GM21423 (cell line): ENCODE data around the gene PCSK1N.
"Not testable (repeated sequence)": the region's sequence is repeated elsewhere in the genome, so short reads cannot be mapped to it uniquely, and the experiment has no call there.

Experiments
- ATAC-seq: cut with Tn5 transposase; IDR thresholded peaks from one replicate; pipeline ENCODE4 v1.9.1; 2021; ENCODE audit warnings: mild to moderate bottlenecking, moderate library complexity; ENCODE audit not compliant: unreplicated experiment

The PCSK1N gene

DNA sequence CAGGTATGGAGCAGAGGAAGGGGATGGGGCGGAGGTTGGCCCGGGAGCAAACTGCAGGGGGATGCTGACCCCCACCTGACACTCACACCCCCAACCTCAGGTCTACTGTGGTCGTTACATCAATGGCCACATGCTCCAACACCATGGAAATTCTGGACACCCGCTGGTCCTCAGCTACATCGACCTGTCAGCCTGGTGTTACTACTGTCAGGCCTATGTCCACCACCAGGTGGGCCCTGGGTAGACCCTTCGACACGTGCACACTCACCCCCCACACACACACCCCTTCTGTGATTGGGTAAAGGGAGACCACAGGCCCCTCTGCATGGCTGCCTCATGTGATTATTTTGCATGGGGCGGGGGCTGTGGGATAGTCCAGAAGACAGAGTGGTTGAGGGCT lies 11.3 kb downstream of the PCSK1N start:
- ATAC-seq: no peak

DNA sequence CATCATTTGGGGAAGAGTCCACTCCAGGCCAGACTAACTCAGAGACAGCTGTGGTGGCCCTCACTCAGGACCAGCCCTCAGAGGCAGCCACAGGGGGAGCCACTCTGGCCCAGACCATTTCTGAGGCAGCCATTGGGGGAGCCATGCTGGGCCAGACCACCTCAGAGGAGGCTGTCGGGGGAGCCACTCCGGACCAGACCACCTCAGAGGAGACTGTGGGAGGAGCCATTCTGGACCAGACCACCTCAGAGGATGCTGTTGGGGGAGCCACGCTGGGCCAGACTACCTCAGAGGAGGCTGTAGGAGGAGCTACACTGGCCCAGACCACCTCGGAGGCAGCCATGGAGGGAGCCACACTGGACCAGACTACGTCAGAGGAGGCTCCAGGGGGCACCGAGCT lies 12.4 kb downstream of the PCSK1N start:
- ATAC-seq: no peak

DNA sequence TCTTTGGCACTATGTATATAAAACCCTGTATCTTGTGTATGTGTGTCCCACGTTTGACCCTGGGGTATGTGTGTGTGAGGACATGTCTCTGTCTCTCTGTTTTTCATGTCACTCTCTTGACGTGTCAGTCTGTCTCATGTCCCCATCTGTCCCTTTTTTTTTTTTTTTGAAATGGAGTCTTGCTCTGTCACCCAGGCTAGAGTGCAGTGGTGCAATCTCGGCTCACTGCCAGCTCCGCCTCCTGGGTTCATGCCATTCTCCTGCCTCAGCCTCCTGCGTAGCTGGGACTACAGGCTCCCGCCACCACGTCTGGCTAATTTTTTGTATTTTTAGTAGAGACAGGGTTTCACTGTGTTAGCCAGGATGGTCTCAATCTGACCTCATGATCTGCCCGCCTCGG lies 16.0 kb downstream of the PCSK1N start:
- not testable (repeated sequence) for ATAC-seq

DNA sequence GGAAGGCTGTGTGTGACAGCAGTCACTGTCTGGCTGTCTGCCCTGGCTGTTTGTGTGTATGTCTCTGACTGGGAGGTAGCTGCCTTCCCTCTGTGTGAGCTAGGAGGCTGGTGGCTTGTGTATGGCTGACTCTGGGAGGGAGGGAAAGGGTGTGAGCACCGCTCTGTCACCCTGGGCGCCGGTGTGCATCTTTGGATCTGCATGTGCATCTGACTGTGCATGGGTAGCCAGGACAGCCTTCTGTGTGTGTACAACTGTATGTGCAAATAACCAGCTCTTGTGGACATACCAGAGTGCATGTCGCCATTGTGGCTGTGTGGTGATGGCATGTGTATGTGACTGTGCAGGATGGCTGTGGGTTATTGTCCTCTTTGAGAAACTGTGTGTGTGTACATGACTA lies 16.5 kb downstream of the PCSK1N start:
- no peak for ATAC-seq

DNA sequence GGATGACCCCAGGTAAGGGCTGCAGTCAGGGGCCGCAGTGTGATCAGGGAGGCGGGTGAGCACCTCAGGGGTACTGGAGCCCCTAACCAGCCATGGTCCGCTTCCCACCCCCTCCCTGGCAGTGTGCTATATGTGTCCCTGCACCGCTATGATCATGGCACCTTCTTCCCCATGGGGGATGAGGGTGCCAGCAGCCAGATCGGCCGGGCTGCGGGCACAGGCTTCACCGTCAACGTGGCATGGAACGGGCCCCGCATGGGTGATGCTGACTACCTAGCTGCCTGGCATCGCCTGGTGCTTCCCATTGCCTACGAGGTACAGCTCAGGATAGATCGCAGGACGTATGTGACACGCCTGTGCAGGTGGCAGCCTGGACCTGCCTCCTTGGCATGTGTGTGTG lies 17.3 kb downstream of the PCSK1N start:
- no peak for ATAC-seq

DNA sequence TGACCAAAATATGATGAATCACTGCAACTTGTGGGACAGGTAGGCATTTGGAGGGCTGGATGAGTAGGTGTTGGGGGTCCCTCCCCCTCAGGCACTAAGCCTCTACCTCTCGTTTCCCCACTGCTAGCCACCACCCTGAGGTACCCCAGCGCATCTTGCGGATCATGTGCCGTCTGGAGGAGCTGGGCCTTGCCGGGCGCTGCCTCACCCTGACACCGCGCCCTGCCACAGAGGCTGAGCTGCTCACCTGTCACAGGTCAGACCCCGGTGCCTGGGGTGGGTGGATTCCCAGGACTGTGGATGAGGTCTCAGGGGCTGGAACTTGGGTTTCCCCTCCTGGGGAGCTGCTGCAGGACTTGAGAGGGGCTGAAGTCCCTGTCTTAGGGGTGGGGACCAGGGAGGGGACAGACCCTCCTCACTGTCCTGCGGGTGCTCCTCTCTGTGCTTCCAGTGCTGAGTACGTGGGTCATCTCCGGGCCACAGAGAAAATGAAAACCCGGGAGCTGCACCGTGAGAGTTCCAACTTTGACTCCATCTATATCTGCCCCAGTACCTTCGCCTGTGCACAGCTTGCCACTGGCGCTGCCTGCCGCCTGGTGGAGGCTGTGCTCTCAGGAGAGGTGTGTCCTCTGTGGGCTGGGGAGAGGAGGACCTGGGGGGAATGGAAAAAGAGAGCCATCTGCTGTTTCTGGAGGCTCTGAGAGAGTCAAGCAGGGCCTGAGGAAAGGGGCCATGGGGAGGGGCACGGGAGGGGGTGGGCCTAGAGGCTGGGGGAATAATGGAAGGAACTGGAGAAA lies 19.2 kb downstream of the PCSK1N start:
- no peak for ATAC-seq

DNA sequence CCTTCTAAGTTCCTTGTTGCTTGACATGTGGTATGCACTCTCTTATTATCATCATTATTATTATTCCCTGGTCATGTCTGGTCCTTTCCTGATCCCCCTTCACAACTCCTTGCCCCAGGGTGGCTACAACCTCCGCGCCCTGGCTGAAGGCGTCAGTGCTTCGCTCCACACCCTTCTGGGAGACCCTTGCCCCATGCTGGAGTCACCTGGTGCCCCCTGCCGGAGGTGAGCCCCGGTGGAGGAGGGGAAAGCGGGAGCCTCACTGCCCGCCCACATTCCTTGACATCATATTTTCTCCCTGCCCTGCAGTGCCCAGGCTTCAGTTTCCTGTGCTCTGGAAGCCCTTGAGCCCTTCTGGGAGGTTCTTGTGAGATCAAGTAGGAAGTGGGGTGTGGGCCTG lies 20.1 kb downstream of the PCSK1N start:
- no peak for ATAC-seq

DNA sequence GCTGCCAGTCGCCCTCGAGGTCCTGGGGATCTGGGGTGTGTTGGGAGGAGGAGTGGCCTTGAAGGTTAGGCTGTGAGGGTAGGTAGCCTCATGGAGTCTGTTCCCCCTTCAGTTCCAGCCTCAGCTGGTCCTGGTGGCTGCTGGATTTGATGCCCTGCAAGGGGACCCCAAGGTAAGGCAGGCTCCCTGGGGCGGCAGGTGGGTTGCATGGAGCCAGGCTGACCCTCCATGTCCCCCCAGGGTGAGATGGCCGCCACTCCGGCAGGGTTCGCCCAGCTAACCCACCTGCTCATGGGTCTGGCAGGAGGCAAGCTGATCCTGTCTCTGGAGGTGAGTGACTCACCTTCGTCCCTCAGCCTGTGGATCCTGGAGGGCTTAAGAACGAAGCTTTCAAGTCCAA lies 20.7 kb downstream of the PCSK1N start:
- no peak for ATAC-seq

DNA sequence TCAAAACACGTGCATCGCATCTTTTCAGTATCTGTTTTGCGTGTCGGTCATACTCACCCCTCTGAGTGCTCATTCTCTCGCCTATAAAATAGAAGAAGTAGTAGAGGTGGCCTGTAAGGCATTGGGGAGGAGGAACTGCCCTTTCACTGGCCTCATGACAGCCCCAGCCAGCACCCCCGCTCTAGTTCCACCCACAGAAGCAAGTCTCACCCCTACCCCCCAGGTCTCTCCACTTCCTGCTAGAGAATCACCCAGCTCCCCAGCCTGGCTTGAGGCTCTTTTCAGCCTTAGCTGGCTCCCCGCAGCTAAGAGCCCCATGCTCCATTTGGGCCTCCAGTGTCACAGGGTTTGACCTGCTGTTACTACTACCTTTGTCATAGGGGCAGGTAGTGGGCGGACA lies 21.8 kb downstream of the PCSK1N start:
- ATAC-seq: no peak

DNA sequence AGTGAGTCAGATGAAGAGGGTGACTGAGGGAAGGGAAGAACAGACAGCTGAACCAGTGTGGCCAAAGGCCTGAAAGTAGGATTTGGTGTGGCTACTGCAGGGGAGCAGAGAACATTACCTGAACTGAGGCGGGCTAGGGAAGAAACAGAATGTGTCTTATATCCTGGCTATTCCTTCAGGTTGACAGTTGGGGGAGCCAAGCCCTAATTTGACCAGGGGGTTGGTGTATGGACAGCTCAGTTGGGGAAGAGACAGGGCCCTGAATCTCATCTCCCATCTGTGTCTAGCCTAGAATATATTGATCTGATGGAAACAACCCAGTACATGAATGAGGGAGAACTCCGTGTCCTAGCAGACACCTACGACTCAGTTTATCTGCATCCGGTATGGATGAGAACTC lies 29.3 kb downstream of the PCSK1N start:
- no peak for ATAC-seq

DNA sequence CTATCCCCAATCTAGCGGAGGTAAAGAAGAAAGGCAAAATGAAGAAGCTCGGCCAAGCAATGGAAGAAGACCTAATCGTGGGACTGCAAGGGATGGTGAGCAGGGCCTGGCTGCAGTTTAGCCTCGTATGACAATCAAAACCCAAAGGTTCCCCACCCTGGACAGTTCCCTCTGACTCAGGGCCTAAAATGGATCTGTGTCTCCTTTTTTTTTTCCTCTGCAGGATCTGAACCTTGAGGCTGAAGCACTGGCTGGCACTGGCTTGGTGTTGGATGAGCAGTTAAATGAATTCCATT lies 32.6 kb downstream of the PCSK1N start:
- ATAC-seq: no peak

DNA sequence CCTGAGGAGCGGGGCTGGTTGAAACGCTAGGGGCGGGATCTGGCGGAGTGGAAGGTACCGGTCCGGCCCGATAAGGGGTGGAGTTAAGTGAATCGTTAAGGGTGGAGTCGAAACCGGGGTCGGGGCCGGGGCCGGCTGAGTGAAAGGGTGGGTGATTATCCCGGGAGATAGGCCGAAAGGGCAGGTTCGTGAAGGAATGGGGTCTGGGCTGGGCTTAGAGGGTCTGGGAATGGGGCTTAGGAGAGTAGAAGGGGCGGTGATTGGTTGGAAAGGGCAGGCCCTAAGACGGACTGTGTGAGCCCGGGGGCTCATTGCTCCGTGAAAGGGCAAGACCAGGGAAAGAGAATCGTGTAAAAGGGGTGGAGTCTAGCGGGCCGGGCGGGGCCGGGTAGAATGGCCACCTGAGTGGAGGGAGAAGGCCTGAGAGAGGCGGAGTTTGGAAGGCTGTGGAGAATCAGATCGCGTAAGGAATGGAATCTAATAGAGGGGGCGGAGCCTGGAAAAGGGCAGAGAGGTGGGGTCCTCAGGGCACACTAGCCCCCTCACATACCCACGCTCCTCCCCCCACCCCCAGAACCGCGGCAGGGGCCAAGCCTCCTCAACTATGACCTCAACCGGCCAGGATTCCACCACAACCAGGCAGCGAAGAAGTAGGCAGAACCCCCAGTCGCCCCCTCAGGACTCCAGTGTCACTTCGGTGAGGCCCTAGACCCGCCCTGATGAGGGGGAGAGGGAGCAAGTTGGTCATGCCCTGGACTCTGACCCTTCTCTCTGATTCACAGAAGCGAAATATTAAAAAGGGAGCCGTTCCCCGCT lies 33.1 kb downstream of the PCSK1N start:
- peak; percentile 31 for ATAC-seq

DNA sequence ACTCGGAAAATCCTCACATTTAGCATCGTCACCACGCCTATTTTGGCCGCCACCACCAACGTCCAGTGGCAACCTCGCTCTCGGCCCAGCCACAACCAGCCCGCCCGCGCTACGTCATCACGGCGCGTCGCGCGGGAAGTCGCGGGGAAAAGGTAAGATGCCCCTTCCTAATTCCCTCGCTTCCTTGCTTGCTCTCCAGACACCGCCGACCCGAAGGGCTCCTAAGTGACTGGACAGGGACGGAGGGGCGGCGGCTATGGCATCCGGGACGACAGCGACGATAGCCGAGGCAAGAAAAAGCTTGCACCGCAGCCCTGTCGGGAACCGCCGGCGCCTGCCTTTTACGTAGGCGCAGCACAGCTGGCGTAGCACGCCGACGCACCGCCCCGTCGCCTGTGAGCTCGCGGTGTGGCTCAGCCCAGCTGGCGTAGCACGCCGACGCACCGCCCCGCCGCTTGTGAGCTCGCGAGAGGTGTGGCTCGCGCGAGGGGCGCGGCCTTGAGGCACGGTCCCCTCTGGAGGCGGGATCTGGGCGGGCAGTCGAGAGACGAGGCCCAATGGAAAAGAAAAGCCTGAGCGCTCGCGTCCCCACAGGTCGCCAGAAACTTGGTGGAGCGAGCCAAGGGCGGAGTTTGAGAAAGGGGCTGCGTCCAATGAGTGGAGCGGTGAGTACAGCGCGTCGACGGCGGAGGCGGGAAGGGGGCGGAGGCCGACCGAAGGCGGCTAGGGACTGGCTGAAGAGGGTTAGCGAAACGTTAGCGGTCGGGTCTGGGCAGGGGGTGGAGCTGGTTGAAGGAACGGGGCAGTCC lies 33.9 kb downstream of the PCSK1N start, which contains the start of gene HDAC6:
Gene HDAC6, plus strand, starts transcription at position 788 of the 809 bp plus-strand sequence. CDS start 626 bp downstream, outside the sequence.
- ATAC-seq: peak; percentile 90

DNA sequence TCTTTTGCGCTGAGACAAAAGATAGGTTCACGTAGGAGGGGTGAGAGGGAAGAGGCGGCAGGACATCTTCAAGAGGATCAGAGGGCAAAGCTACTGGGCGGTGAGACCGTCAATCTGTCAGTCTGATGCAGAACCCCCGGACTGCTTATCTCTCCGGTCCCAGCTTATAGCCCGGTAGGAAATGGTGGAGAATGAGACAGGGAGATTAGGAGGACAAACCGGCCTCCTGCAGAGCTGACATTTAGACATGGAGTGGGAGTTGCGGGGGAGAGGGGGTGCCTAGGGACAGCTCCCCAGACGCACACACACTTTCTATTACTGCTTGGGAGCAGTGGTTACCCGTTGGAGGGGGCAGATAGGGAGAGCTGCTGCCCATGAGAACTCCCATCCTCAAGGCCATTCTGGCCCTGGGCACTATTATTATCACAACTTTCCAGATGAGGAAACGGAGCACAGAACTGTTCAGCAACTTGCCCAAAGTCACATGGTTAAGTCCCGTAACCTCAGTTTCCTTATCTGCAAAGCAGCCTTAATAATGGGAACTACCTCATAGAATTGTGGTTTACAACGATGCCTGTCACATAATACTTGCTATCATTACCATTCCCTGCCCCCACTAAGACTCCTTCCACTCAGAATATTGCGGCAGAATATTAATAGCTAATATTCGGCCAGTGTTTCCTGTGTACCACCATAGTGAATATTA lies 34.7 kb downstream of the PCSK1N start:
- ATAC-seq: no peak

DNA sequence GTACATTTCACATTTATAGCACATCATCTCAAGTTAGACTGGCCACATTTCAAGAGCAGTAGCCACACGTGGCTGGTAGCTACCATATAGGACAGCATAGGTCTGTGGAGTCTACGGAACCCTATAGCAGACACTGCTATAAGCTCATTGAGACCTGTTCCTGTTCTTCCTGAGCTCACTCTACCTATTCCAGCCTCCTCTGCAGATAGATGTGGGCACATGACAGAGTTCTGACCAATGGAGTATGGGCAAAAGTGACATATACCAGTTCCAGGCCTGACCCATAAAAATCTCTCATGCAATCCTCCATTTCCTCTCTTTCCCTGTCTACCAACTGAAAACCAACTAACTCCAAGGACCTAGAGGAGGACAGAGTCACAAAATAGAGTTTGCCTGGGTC lies 37.1 kb downstream of the PCSK1N start:
- no peak for ATAC-seq

DNA sequence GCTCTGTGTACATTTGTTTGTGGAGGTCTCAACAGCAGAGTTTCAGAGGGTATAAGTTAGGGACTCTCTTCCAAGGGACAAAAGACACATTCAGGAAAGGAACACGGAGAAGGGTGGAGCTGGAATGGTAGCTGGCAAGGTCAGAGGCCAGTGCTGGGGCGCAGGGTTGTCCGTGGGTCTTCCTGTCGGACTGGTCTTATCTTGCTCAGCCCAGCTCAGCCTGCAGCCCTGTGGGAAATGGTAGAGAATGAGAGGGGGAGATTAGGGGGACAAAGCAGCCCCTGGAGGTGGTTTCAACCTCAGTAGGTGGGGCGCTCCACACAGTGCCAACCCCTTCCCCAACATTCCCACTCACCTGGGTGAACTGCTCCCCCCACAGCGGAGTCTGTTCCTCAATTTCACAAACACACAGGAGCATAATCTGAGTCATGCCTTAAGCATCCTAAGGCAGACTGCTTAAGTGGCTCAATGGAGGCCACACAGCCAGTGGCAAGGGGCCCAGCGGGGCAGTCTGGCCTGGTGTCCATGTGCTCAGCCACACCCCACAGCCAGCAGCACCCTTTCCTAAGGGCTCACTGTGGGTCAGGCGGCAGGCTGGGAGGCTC lies 40.4 kb downstream of the PCSK1N start:
- ATAC-seq: no peak

DNA sequence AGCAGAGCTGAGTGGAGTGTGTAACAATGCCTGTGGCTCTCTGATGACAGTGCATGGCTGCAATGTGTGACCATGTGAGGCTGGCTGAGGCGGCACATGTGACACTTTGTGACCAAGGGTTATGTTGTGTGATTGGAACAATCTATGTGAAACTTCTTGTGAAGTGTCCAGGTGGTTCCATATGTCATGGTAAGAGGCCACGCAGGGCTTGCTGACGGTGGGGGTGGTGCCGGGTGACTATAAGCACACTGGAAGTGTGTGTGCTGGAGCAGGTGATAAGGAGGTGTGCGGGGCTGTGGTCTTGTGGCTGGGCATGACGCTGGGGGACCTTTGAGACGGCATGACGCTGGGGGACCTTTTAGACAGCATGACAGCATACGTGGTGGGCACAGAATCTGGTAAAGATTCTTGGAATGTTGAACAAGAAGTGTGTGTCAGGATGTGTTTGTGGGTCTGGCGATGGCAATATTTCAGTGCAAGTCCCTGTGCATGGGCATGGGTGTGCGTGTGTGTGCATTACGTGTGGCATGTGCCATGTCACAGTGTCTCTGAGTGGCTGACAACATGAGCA lies 41.0 kb downstream of the PCSK1N start:
- no peak for ATAC-seq

DNA sequence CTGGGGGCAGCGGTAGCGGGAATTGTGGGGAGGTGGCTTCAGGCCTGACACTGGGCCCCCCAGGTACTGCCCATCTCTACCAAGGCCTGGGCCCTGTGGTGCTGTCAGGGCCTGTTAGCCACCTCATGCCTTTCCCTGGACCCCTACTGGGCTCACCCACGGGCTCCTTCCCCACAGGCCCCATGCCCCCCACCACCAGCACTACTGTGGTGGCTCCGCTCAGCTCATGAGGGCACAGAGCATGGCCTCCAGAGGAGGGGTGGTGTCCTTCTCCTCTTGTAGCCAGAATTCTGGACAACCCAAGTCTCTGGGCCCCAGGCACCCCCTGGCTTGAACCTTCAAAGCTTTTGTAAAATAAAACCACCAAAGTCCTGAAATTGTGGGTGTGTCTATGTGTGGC lies 41.5 kb downstream of the PCSK1N start:
- ATAC-seq: no peak

DNA sequence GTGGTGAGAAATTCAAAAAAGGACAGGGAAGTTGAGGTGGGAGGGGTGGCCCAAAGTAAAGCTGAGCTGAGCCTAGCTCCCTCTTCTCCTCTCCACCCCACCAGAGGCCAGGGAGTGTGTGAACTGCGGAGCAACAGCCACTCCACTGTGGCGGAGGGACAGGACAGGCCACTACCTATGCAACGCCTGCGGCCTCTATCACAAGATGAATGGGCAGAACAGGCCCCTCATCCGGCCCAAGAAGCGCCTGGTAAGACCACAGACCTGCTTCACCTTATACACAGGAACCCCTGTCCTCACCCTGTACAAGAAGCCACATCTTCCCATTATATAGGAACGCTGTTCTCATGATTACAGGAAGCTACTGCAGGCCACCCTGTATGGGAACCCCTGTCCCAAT lies 43.2 kb downstream of the PCSK1N start:
- ATAC-seq: no peak
